ENCODE results near the gene DNLZ.

DNA sequence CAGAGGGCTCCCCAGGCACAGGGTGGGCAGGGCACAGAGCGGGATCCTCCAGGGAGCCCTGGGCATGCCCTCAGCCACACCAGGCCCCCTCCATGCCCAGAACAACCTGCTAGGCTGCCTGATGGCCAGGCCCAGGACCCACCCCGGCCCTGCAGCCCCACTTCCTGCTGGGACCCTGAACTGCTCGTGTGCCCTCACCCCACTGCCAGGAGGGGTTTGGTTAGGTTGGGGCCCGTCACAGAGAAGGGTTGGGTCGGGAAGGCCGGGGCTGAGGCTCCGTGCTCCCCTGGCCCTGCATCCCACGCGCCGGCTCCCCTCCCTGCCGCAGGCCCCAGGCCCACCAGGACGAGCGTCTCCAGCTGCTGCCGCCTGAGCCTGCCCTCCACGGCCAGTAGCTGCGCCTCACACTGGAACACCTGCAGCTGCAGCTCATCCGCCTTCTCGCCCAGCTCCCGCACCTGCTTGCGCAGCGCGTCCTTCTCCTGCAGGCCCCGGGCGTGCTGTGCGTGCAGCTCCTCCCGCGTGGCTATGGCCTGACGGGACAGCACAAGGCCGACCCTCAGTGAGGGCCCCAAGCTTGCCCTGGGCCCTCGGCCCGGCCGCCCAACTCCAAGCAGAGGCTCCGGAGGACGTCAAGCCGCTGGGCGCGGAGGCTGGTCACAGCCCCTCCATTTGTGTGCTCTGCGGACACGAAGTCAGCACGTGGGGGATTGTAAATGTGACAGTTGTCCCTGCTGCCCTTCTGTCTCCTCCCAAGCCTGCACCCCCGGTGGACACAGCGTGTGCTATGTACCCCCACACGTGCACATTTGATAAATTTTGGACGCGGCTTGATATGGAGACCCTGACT lies 4.0 kb upstream of the DNLZ start:
- TF ChIP-seq, protein P1, sequence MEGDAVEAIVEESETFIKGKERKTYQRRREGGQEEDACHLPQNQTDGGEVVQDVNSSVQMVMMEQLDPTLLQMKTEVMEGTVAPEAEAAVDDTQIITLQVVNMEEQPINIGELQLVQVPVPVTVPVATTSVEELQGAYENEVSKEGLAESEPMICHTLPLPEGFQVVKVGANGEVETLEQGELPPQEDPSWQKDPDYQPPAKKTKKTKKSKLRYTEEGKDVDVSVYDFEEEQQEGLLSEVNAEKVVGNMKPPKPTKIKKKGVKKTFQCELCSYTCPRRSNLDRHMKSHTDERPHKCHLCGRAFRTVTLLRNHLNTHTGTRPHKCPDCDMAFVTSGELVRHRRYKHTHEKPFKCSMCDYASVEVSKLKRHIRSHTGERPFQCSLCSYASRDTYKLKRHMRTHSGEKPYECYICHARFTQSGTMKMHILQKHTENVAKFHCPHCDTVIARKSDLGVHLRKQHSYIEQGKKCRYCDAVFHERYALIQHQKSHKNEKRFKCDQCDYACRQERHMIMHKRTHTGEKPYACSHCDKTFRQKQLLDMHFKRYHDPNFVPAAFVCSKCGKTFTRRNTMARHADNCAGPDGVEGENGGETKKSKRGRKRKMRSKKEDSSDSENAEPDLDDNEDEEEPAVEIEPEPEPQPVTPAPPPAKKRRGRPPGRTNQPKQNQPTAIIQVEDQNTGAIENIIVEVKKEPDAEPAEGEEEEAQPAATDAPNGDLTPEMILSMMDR (IDR thresholded peaks at IDR 0.05; ENCODE audit: poor library complexity, severe bottlenecking), result no peak
- TF ChIP-seq RAD21 (conservative IDR thresholded peaks at IDR 0.05) (no peak), POLR2AphosphoS5 (IDR thresholded peaks at IDR 0.05) (no peak), SMC3 (conservative IDR thresholded peaks at IDR 0.05; ENCODE audit: poor library complexity) (no peak), EP300 (conservative IDR thresholded peaks at IDR 0.05; ENCODE audit: poor library complexity, severe bottlenecking) (no peak)

All from neural cell (in vitro differentiated cells).